ENCODE data around the gene WDR33. TPM values are rescaled to one million over a fixed set of nuclear protein-coding genes. Genes with fewer than 3 reads are reported as not detected.

Gene WDR33
- total and polyA plus RNA-seq, 10 of the 15 experiments (the other 5 are each of a cell fraction or from before 2014, with no cell fraction given) = 29.2 to 73.8 (median 45.6) TPM

DNA sequence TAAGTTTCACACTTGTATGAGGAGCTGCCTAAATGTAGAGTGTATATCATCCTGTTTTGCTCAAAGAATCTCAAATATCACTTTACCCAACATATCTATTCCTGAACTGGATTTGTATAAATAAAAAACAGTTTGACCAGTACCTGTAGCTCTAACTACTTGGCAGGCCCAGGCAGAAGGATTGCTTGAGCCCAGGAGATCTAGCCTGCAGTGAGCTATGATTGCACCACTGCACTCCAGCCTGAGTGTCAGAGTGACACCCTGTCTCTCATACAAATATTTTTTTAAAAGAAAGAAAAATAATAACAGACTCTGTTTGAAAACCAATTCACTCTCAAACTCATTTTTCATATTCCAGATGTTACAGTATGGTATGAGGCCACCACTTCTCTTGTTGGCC, 127.9 kb downstream of the WDR33 start:
- CTCF ChIA-PET = interaction anchor here (0.9 to 1.6 kb wide), 2 partner anchors 9 to 128 kb away, joined by 3 read pairs; partner anchors contain the start of gene WDR33
- POLR2A ChIA-PET = no interaction called here
- no peak overlapping the region for H3K4me2 ChIP-seq (ENCODE audit: control insufficient read depth, insufficient read depth)
- DNase-seq (ENCODE audit: low read depth, low spot score) = no peak
- no peak overlapping the region for H3K27ac ChIP-seq (ENCODE audit: control insufficient read depth, insufficient read depth)
- SMC1A ChIA-PET (ENCODE audit: uncharacterized antibody, unreplicated experiment) = interaction anchor here (0.6 kb wide), 1 partner anchor 154 kb away, joined by 3 read pairs; no protein-coding TSS in a partner anchor
- no peak for ATAC-seq
- peaks cover 0 to 2% of the 10 kb centered on the region in 2 experiments; a peak in 2 of 4 replicates for H3K27me3 ChIP-seq (replicated peaks in 1 of 2; ENCODE audit: control insufficient read depth in 2 of 2, insufficient read depth in 2 of 2, low read length in 1 of 2)
- no TSS peak for BruUV-seq (replicated peaks)
- H4K20me1 ChIP-seq (ENCODE audit: control insufficient read depth, insufficient read depth) = 0 out of 2 replicates have a peak, but pooled peaks cover 3% of the 10 kb centered on the region
- RAD21 ChIA-PET (ENCODE audit: unreplicated experiment) = no interaction called here
- no peaks in the 10 kb centered on the region for H3K9me3 ChIP-seq (replicated peaks; ENCODE audit: control insufficient read depth, insufficient read depth, low read length)
- no peaks in the 10 kb centered on the region for H3K4me1 ChIP-seq (ENCODE audit: control insufficient read depth, insufficient read depth, low read length)
- no peak for TF ChIP-seq CHD4 (IDR thresholded peaks at IDR 0.05)
- no peak for TF ChIP-seq YBX1 (IDR thresholded peaks at IDR 0.05)
- no peak for TF ChIP-seq ZNF24 (IDR thresholded peaks at IDR 0.05)
- no peak for TF ChIP-seq POLR2AphosphoS2 (IDR thresholded peaks at IDR 0.05; ENCODE audit: low read depth, low read length)
- no peak for TF ChIP-seq TARDBP (IDR thresholded peaks at IDR 0.05; ENCODE audit: borderline replicate concordance)
- TF ChIP-seq NR2C1 (IDR thresholded peaks at IDR 0.05) = no peak
- TF ChIP-seq EP300 (IDR thresholded peaks at IDR 0.05; ENCODE audit: borderline replicate concordance in 1 of 2, control insufficient read depth in 1 of 2, low read depth in 2 of 2, low read length in 2 of 2) = no peak
- TF ChIP-seq BACH1 (IDR thresholded peaks at IDR 0.05; ENCODE audit: borderline replicate concordance) = no peak
- TF ChIP-seq HCFC1 (IDR thresholded peaks at IDR 0.05; ENCODE audit: low read length) = no peak
- no peak for TF ChIP-seq LARP7 (IDR thresholded peaks at IDR 0.05)
- H3K79me2 ChIP-seq (ENCODE audit: control insufficient read depth, insufficient read depth, low read length) = no peaks in the 10 kb centered on the region
- no peaks in the 10 kb centered on the region for H3K36me3 ChIP-seq (ENCODE audit: control insufficient read depth in 2 of 2, insufficient read depth in 2 of 2, low read length in 1 of 2)
- FAIRE-seq = no peak
- in situ Hi-C loops (cut with MboI) (no loop called here), intact Hi-C loops (cut with micrococcal nuclease; ENCODE audit: unreplicated experiment) (no loop called here)
- no peak overlapping the region for H2AFZ ChIP-seq (ENCODE audit: control insufficient read depth, low read depth, low read length)
- H3K9ac ChIP-seq (ENCODE audit: control insufficient read depth, insufficient read depth, low read length) = no peak overlapping the region
- H3K4me3 ChIP-seq = no peak overlapping the region
